Upper lobe of left lung (tissue), 4 donors: ENCODE data around the gene NFKBIB.

ENCODE experiments used
- EP300 ChIP-seq, 4 donors: sonication (generic); formaldehyde crosslinking; IDR thresholded peaks; one replicate each; pipeline ENCODE4 v1.5.1; 2017; ENCODE audit warnings: antibody characterized with exemption in 4 of 4, control low read depth in 2 of 4
- POLR2AphosphoS5 ChIP-seq, 2 donors: sonication (generic); formaldehyde crosslinking; IDR thresholded peaks; one replicate each; pipeline ENCODE4 v1.5.1; 2017; ENCODE audit warnings: antibody characterized with exemption in 2 of 2
- TF ChIP-seq, protein P1 (sequence below), 6 experiments: fragments of 450-650 bp in 4 of 6; fragments of 200-600 bp in 2 of 6; sonication (generic) in 2 of 6; IDR thresholded peaks; one replicate each; pipeline ENCODE4 v1.5.1; 2016 to 2019; ENCODE audit warnings: antibody characterized with exemption in 6 of 6

DNA sequence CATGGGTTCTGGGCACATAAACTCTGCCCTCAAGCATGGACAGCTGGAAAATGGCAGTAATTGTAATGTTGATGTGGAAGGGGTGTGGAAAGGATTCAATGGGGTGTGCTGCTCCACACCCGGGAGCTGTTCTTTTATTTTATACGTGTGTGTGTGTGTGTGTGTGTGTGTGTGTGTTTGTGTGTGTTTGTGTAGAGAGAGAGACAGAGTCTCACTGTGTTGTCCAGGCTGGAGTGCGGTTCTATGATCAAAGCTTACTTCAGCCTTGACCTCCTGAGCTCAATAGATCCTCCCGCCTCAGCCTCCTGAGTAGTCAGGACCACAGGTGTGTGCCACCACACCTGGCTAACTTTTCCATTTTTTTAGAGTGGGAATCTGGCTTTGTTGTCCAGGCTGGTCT is 33.8 kb downstream of the NFKBIB start:
- TF ChIP-seq EP300 (IDR thresholded peaks at IDR 0.05) = no peak
- TF ChIP-seq, protein P1, sequence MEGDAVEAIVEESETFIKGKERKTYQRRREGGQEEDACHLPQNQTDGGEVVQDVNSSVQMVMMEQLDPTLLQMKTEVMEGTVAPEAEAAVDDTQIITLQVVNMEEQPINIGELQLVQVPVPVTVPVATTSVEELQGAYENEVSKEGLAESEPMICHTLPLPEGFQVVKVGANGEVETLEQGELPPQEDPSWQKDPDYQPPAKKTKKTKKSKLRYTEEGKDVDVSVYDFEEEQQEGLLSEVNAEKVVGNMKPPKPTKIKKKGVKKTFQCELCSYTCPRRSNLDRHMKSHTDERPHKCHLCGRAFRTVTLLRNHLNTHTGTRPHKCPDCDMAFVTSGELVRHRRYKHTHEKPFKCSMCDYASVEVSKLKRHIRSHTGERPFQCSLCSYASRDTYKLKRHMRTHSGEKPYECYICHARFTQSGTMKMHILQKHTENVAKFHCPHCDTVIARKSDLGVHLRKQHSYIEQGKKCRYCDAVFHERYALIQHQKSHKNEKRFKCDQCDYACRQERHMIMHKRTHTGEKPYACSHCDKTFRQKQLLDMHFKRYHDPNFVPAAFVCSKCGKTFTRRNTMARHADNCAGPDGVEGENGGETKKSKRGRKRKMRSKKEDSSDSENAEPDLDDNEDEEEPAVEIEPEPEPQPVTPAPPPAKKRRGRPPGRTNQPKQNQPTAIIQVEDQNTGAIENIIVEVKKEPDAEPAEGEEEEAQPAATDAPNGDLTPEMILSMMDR (IDR thresholded peaks at IDR 0.05) = no peak
- no peak for TF ChIP-seq POLR2AphosphoS5 (IDR thresholded peaks at IDR 0.05)
